ENCODE measurements around the gene AFAP1.

Gene AFAP1

GRCh38 chr4:7939377-7940108 lies at the start of gene AFAP1:
AFAP1 (minus strand) TSS chr4:7939861; CDS start chr4:7872078, 67,783 bp downstream.
- Mint-ChIP-seq H3K27me3 (peaks cover 17% of the 10 kb centered on the region), H3K36me3 (ENCODE audit: low read depth) (peaks cover 4% of the 10 kb centered on the region), H3K4me3 (peak within 1 kb of the TSS; percentile 83), H3K4me1 (ENCODE audit: low read depth) (peaks cover 27% of the 10 kb centered on the region), H3K27ac (peak within 1 kb of the TSS; percentile 37), H3K9me3 (no peaks in the 10 kb centered on the region)
- DNase-seq, result peak; percentile 90

GRCh38 chr4:7988437-7988836 lies 48.8 kb upstream of the AFAP1 start:
- no peak overlapping the region for H3K27ac Mint-ChIP-seq
- DNase-seq, result no peak
- H3K27me3 Mint-ChIP-seq, result peaks cover 10% of the 10 kb centered on the region
- no peak overlapping the region for H3K4me3 Mint-ChIP-seq
- no peaks in the 10 kb centered on the region for H3K9me3 Mint-ChIP-seq
- H3K36me3 Mint-ChIP-seq (ENCODE audit: low read depth), result no peaks in the 10 kb centered on the region
- peaks cover 8% of the 10 kb centered on the region for H3K4me1 Mint-ChIP-seq (ENCODE audit: low read depth)

GRCh38 chr4:7987148-7987989 lies 47.7 kb upstream of the AFAP1 start:
- H3K4me1 Mint-ChIP-seq (ENCODE audit: low read depth), result peaks cover 8% of the 10 kb centered on the region
- DNase-seq, result peak; percentile 83
- H3K36me3 Mint-ChIP-seq (ENCODE audit: low read depth), result no peaks in the 10 kb centered on the region
- no peak overlapping the region for H3K27ac Mint-ChIP-seq
- H3K27me3 Mint-ChIP-seq, result peaks cover 10% of the 10 kb centered on the region
- H3K4me3 Mint-ChIP-seq, result no peak overlapping the region
- no peaks in the 10 kb centered on the region for H3K9me3 Mint-ChIP-seq

GRCh38 chr4:7985891-7986441 lies 46.3 kb upstream of the AFAP1 start:
- Mint-ChIP-seq H3K4me3 (no peak overlapping the region), H3K36me3 (ENCODE audit: low read depth) (no peaks in the 10 kb centered on the region), H3K9me3 (no peaks in the 10 kb centered on the region), H3K4me1 (ENCODE audit: low read depth) (peaks cover 8% of the 10 kb centered on the region), H3K27ac (peak overlapping the region; percentile 51), H3K27me3 (peaks cover 10% of the 10 kb centered on the region)
- DNase-seq, result no peak

- H3K27ac Mint-ChIP-seq, result no peak overlapping the region
- no peak overlapping the region for H3K4me3 Mint-ChIP-seq
- no peaks in the 10 kb centered on the region for H3K36me3 Mint-ChIP-seq (ENCODE audit: low read depth)
- H3K9me3 Mint-ChIP-seq, result no peaks in the 10 kb centered on the region
- DNase-seq, result no peak
- H3K4me1 Mint-ChIP-seq (ENCODE audit: low read depth), result peaks cover 8% of the 10 kb centered on the region
- peaks cover 10% of the 10 kb centered on the region for H3K27me3 Mint-ChIP-seq
Observed at GRCh38 chr4:7985072-7985471, 45.4 kb upstream of the AFAP1 start.

- DNase-seq, result no peak
- Mint-ChIP-seq H3K4me1 (ENCODE audit: low read depth) (peaks cover 8% of the 10 kb centered on the region), H3K4me3 (no peak overlapping the region), H3K9me3 (no peaks in the 10 kb centered on the region), H3K27ac (no peak overlapping the region), H3K36me3 (ENCODE audit: low read depth) (no peaks in the 10 kb centered on the region), H3K27me3 (peaks cover 10% of the 10 kb centered on the region)
Observed at GRCh38 chr4:7984286-7984925, 44.7 kb upstream of the AFAP1 start.

GRCh38 chr4:7983296-7983695 lies 43.6 kb upstream of the AFAP1 start:
- Mint-ChIP-seq H3K36me3 (ENCODE audit: low read depth) (no peaks in the 10 kb centered on the region), H3K9me3 (no peaks in the 10 kb centered on the region), H3K4me3 (no peak overlapping the region), H3K4me1 (ENCODE audit: low read depth) (peaks cover 8% of the 10 kb centered on the region), H3K27ac (no peak overlapping the region), H3K27me3 (peaks cover 10% of the 10 kb centered on the region)
- DNase-seq, result no peak

- Mint-ChIP-seq H3K36me3 (ENCODE audit: low read depth) (no peaks in the 10 kb centered on the region), H3K4me1 (ENCODE audit: low read depth) (peaks cover 8% of the 10 kb centered on the region), H3K9me3 (no peaks in the 10 kb centered on the region), H3K27ac (no peak overlapping the region), H3K27me3 (peaks cover 10% of the 10 kb centered on the region), H3K4me3 (no peak overlapping the region)
- no peak for DNase-seq
Observed at GRCh38 chr4:7981738-7982394, 42.2 kb upstream of the AFAP1 start.

GRCh38 chr4:7980036-7980435 lies 40.4 kb upstream of the AFAP1 start:
- H3K4me1 Mint-ChIP-seq (ENCODE audit: low read depth), result peaks cover 2% of the 10 kb centered on the region
- H3K36me3 Mint-ChIP-seq (ENCODE audit: low read depth), result no peaks in the 10 kb centered on the region
- H3K4me3 Mint-ChIP-seq, result no peak overlapping the region
- H3K9me3 Mint-ChIP-seq, result no peaks in the 10 kb centered on the region
- DNase-seq, result no peak
- H3K27me3 Mint-ChIP-seq, result no peaks in the 10 kb centered on the region
- H3K27ac Mint-ChIP-seq, result no peak overlapping the region

- no peak for DNase-seq
- Mint-ChIP-seq H3K4me1 (ENCODE audit: low read depth) (peaks cover 2% of the 10 kb centered on the region), H3K27ac (no peak overlapping the region), H3K27me3 (no peaks in the 10 kb centered on the region), H3K36me3 (ENCODE audit: low read depth) (no peaks in the 10 kb centered on the region), H3K9me3 (no peaks in the 10 kb centered on the region), H3K4me3 (no peak overlapping the region)
Observed at GRCh38 chr4:7979652-7979968, 39.9 kb upstream of the AFAP1 start.

GRCh38 chr4:7978907-7979651 lies 39.4 kb upstream of the AFAP1 start:
- H3K27ac Mint-ChIP-seq, result no peak overlapping the region
- no peak for DNase-seq
- H3K36me3 Mint-ChIP-seq (ENCODE audit: low read depth), result no peaks in the 10 kb centered on the region
- H3K27me3 Mint-ChIP-seq, result no peaks in the 10 kb centered on the region
- no peak overlapping the region for H3K4me3 Mint-ChIP-seq
- H3K9me3 Mint-ChIP-seq, result no peaks in the 10 kb centered on the region
- peaks cover 2% of the 10 kb centered on the region for H3K4me1 Mint-ChIP-seq (ENCODE audit: low read depth)

GRCh38 chr4:7978489-7978888 lies 38.8 kb upstream of the AFAP1 start:
- Mint-ChIP-seq H3K27me3 (no peaks in the 10 kb centered on the region), H3K36me3 (ENCODE audit: low read depth) (peaks cover 3% of the 10 kb centered on the region), H3K4me1 (ENCODE audit: low read depth) (peaks cover 5% of the 10 kb centered on the region), H3K9me3 (no peaks in the 10 kb centered on the region), H3K27ac (no peak overlapping the region), H3K4me3 (no peak overlapping the region)
- DNase-seq, result no peak

GRCh38 chr4:7976634-7977033 lies 37.0 kb upstream of the AFAP1 start:
- Mint-ChIP-seq H3K4me3 (no peak overlapping the region), H3K36me3 (ENCODE audit: low read depth) (peaks cover 9% of the 10 kb centered on the region), H3K27me3 (no peaks in the 10 kb centered on the region), H3K4me1 (ENCODE audit: low read depth) (peaks cover 20% of the 10 kb centered on the region), H3K27ac (no peak overlapping the region), H3K9me3 (no peaks in the 10 kb centered on the region)
- DNase-seq, result no peak

- no peaks in the 10 kb centered on the region for H3K27me3 Mint-ChIP-seq
- no peak for DNase-seq
- H3K4me1 Mint-ChIP-seq (ENCODE audit: low read depth), result peaks cover 26% of the 10 kb centered on the region
- H3K27ac Mint-ChIP-seq, result no peak overlapping the region
- no peaks in the 10 kb centered on the region for H3K9me3 Mint-ChIP-seq
- H3K36me3 Mint-ChIP-seq (ENCODE audit: low read depth), result peaks cover 12% of the 10 kb centered on the region
- H3K4me3 Mint-ChIP-seq, result no peak overlapping the region
Observed at GRCh38 chr4:7976025-7976424, 36.4 kb upstream of the AFAP1 start.
